Activated B cell treated with CpG ODN at 0.5 μM for 24 hours (primary cell): Measurements from ENCODE around the gene BTBD9. TPM values are rescaled to one million over a fixed set of nuclear protein-coding genes. Genes with fewer than 3 reads are reported as not detected.

Source experiments
- ATAC-seq: fragments of 200-7000 bp; cut with Tn5 transposase; one replicate; pipeline ENCODE4 v1.10.0; 2021; ENCODE audit warnings: low read depth, mild to moderate bottlenecking, moderate library complexity
- CTCF ChIA-PET: fragments of 350-600 bp; sonication (Branson Sonifier 250); formaldehyde crosslinking; loops from one replicate; lab custom pipeline; 2021; ENCODE audit warnings: antibody characterized with exemption; lab: Charles Lee
- POLR2A ChIA-PET: fragments of 350-600 bp; sonication (Branson Sonifier 250); formaldehyde crosslinking; loops from one replicate; lab custom pipeline; 2021; ENCODE audit warnings: antibody characterized with exemption; lab: Charles Lee
- DNase-seq: peaks from one replicate; pipeline ENCODE4 v3.0.0; 2022
- H3K27ac Mint-ChIP-seq: one replicate; pipeline ENCODE4 v1.8.0; 2020; ENCODE audit warnings: mixed read lengths
- H3K27me3 Mint-ChIP-seq: one replicate; pipeline ENCODE4 v1.8.0; 2021; ENCODE audit warnings: mixed read lengths
- H3K36me3 Mint-ChIP-seq: one replicate; pipeline ENCODE4 v1.8.0; 2021; ENCODE audit warnings: low read depth, mixed read lengths
- H3K4me1 Mint-ChIP-seq: one replicate; pipeline ENCODE4 v1.8.0; 2021; ENCODE audit warnings: mixed read lengths
- H3K4me3 Mint-ChIP-seq: one replicate; pipeline ENCODE4 v1.8.0; 2020; ENCODE audit warnings: mild to moderate bottlenecking, mixed read lengths
- H3K9me3 Mint-ChIP-seq: one replicate; pipeline ENCODE4 v1.8.0; 2020; ENCODE audit warnings: mixed read lengths
- intact Hi-C: fragments of 100-400 bp; cut with micrococcal nuclease; formaldehyde crosslinking; loops from one replicate; pipeline ENCODE4 v1.15.1; 2024
- total RNA-seq: library from RNA; stranded (reverse); gene quantifications from 2 replicates; pipeline ENCODE4 v1.2.3, GENCODE V29; 2022
- TF ChIP-seq, protein P1 (sequence below): fragments of 200-600 bp; IDR thresholded peaks from one replicate; pipeline ENCODE4 v1.8.0; 2022; ENCODE audit warnings: antibody characterized with exemption, mild to moderate bottlenecking

The BTBD9 gene
- total RNA-seq, 1 donor from 2014 or later, result 25.7 TPM

DNA sequence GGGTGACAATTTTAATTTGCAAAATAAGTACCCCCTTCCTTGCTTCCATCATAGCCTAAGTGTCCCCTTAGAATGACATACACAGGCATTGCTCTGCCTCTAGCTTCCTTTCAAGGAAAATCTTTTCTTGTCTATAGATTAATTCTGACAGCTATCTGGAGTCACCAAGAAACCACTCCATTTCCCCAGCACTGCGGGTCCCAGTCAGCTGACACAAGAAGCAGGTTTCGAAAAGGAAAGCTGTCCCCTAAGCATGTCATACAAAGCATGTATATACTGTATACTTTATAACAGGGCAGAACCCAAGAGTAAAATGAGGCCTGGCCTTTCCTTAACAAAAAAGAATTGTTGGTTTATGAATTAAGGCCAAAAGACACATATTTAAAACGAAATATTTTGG is 273.5 kb downstream of the BTBD9 start:
- no peak overlapping the region for H3K27ac Mint-ChIP-seq
- no peak for DNase-seq
- no peaks in the 10 kb centered on the region for H3K27me3 Mint-ChIP-seq
- H3K4me3 Mint-ChIP-seq, result no peak overlapping the region
- no peaks in the 10 kb centered on the region for H3K4me1 Mint-ChIP-seq
- no peaks in the 10 kb centered on the region for H3K9me3 Mint-ChIP-seq
- no peak for ATAC-seq
- CTCF ChIA-PET, result no interaction called here
- TF ChIP-seq, protein P1, sequence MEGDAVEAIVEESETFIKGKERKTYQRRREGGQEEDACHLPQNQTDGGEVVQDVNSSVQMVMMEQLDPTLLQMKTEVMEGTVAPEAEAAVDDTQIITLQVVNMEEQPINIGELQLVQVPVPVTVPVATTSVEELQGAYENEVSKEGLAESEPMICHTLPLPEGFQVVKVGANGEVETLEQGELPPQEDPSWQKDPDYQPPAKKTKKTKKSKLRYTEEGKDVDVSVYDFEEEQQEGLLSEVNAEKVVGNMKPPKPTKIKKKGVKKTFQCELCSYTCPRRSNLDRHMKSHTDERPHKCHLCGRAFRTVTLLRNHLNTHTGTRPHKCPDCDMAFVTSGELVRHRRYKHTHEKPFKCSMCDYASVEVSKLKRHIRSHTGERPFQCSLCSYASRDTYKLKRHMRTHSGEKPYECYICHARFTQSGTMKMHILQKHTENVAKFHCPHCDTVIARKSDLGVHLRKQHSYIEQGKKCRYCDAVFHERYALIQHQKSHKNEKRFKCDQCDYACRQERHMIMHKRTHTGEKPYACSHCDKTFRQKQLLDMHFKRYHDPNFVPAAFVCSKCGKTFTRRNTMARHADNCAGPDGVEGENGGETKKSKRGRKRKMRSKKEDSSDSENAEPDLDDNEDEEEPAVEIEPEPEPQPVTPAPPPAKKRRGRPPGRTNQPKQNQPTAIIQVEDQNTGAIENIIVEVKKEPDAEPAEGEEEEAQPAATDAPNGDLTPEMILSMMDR, result no peak
- intact Hi-C loops, result no loop called here
- no peaks in the 10 kb centered on the region for H3K36me3 Mint-ChIP-seq
- POLR2A ChIA-PET, result no interaction called here

DNA sequence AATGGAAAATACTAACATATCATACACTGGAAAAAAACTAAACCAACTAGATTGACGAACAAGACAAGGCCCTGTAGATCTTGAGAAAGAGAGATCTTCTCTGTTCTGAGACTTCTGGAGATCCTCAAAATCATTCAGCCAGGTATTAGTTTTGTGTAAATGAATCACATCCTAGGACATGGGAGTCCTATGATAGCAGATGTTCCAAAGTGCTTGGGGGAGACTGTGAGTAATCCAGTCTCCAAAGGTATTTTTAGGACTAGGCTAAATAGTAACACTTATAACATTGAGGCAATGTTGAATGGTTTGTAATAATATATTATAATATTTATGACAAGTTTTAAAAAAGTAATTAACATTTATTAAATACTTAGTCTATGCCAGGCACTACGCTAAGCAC is 275.0 kb downstream of the BTBD9 start:
- Mint-ChIP-seq H3K9me3 (no peaks in the 10 kb centered on the region), H3K27ac (no peak overlapping the region), H3K4me1 (no peaks in the 10 kb centered on the region), H3K36me3 (no peaks in the 10 kb centered on the region), H3K4me3 (no peak overlapping the region), H3K27me3 (no peaks in the 10 kb centered on the region)
- POLR2A ChIA-PET, result no interaction called here
- ATAC-seq (no peak), DNase-seq (no peak)
- intact Hi-C loops, result no loop called here
- CTCF ChIA-PET, result no interaction called here
- TF ChIP-seq, protein P1, result no peak

DNA sequence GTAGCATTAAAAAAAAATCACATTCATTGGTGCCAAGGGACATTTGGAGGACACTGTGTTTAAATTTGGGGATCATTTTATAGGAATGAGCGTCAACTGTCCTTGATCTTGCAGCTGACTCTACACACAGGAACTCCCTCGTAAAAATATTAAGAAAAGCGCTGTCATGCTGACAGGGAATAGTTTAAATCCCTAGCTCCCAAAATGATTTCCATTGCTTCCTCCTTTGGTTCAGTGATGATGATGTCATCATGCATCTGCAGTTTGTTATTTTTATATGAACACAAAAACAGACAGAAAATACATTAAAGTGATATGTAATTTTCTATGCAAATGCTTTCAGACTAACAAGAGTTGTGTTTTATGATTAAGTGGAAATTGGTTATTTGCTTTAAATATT is 275.6 kb downstream of the BTBD9 start:
- ChIA-PET POLR2A (no interaction called here), CTCF (no interaction called here)
- intact Hi-C loops, result no loop called here
- ATAC-seq (no peak), DNase-seq (no peak)
- Mint-ChIP-seq H3K36me3 (no peaks in the 10 kb centered on the region), H3K4me1 (no peaks in the 10 kb centered on the region), H3K27ac (no peak overlapping the region), H3K27me3 (no peaks in the 10 kb centered on the region), H3K9me3 (no peaks in the 10 kb centered on the region), H3K4me3 (no peak overlapping the region)
- TF ChIP-seq, protein P1, result no peak

DNA sequence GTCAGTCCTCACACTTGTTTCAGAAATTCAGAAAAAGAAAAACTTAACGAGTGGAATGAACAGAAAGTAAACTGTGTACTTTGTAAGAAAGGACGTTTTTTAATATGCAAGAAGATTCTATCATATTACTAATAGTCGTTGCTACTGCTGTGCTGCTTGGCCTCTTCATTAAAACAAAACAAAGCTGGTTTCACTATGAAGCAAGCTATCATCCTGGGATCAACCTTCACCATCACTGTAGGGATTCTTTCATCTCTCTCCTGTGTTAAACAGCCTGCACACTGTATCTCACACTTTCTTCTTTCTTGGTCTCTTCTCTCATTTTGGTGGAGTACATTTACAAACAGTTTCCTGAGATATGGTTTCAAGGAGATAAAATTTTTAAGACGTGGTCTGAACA is 284.2 kb downstream of the BTBD9 start:
- POLR2A ChIA-PET, result no interaction called here

DNA sequence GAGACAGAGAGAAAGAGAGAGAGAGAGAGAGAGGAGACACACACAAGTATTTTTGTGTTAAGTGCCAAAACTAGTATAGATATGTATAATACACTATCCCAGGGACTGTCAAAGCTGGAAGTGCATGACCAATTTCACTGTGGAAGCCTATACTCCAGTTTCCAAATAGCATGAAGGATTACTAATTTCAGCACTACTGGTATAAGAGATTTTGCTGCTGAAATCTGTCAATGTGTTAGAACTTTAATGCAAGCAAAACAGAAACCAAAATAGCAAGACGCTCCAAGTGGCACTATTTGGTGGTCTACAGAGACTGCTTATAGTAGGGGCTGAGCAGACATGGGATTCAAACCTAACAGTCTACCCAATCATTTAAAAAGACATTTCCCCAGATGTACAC is 284.8 kb downstream of the BTBD9 start:
- CTCF ChIA-PET, result no interaction called here
- POLR2A ChIA-PET, result no interaction called here
- DNase-seq (no peak), ATAC-seq (no peak)
- H3K4me1 Mint-ChIP-seq, result peaks cover 35% of the 10 kb centered on the region
- no peaks in the 10 kb centered on the region for H3K27me3 Mint-ChIP-seq
- H3K9me3 Mint-ChIP-seq, result no peaks in the 10 kb centered on the region
- no peaks in the 10 kb centered on the region for H3K36me3 Mint-ChIP-seq
- intact Hi-C loops, result no loop called here
- TF ChIP-seq, protein P1, result no peak
- no peak overlapping the region for H3K4me3 Mint-ChIP-seq
- no peak overlapping the region for H3K27ac Mint-ChIP-seq

More for the DNA sequence above, 284.2 kb downstream of the BTBD9 start:
- CTCF ChIA-PET, result no interaction called here
- Mint-ChIP-seq H3K27ac (no peak overlapping the region), H3K9me3 (no peaks in the 10 kb centered on the region), H3K4me1 (peaks cover 35% of the 10 kb centered on the region), H3K27me3 (no peaks in the 10 kb centered on the region), H3K36me3 (no peaks in the 10 kb centered on the region), H3K4me3 (peak overlapping the region; percentile 2)
- ATAC-seq, result no peak
- no peak for DNase-seq
- TF ChIP-seq, protein P1, result no peak
- intact Hi-C loops, result no loop called here
